Naive B cell (primary cell): ENCODE results near the gene LMO3. TPM values are rescaled to one million over a fixed set of nuclear protein-coding genes. Genes with fewer than 3 reads are reported as not detected.

Experiments
- ATAC-seq, 2 donors: fragments of 150-1000 bp; cut with Tn5 transposase; 2 replicates each; pipeline ENCODE4 v1.10.0; 2021; ENCODE audit warnings: low read depth in 2 of 2, mild to moderate bottlenecking in 2 of 2, moderate library complexity in 2 of 2
- DNase-seq: peaks from one replicate; pipeline ENCODE4 v3.0.0; 2022
- H3K27ac Mint-ChIP-seq, 6 donors: one replicate each; pipeline ENCODE4 v1.8.0; 2020 to 2022; ENCODE audit warnings: mild to moderate bottlenecking in 6 of 6, mixed read lengths in 6 of 6, moderate library complexity in 5 of 6, inconsistent platforms in 2 of 6
- H3K27me3 Mint-ChIP-seq, 3 donors: one replicate each; pipeline ENCODE4 v1.8.0; 2021 to 2022; ENCODE audit warnings: mixed read lengths in 3 of 3, mild to moderate bottlenecking in 1 of 3
- H3K36me3 Mint-ChIP-seq, 2 donors: one replicate each; pipeline ENCODE4 v1.8.0; 2020 to 2022; ENCODE audit warnings: mixed read lengths in 2 of 2, inconsistent platforms in 1 of 2, mild to moderate bottlenecking in 1 of 2
- H3K4me1 Mint-ChIP-seq, 3 donors: one replicate each; pipeline ENCODE4 v1.8.0; 2020 to 2022; ENCODE audit warnings: mixed read lengths in 3 of 3, inconsistent platforms in 1 of 3, mild to moderate bottlenecking in 1 of 3, moderate library complexity in 1 of 3
- H3K4me3 Mint-ChIP-seq, 8 donors: one replicate each; pipeline ENCODE4 v1.8.0; 2020 to 2022; ENCODE audit warnings: mild to moderate bottlenecking in 8 of 8, mixed read lengths in 8 of 8, moderate library complexity in 8 of 8, inconsistent platforms in 2 of 8
- H3K9me3 Mint-ChIP-seq, 7 donors: one replicate each; pipeline ENCODE4 v1.8.0; 2020 to 2022; ENCODE audit warnings: mixed read lengths in 7 of 7, mild to moderate bottlenecking in 5 of 7, inconsistent platforms in 2 of 7, moderate library complexity in 1 of 7
- polyA plus RNA-seq, 6 donors: library from polyadenylated mRNA; unstranded; fragments of 300-500 nt; fragmentation: Illumina TruSeq; gene quantifications; one replicate each; pipeline ENCODE4 v1.2.3, GENCODE V29; 2021; ENCODE audit warnings: low read depth in 6 of 6

LMO3 gene
- polyA plus RNA-seq, result under 1 TPM in 1 of 6 donors, not detected in 5; 0.29 TPM

GRCh38 chr12:16606117-16606200 is at the start of gene LMO3:
Gene LMO3, minus strand, starts transcription at chr12:16606162. Its CDS starts 5,302 bp downstream, at chr12:16600860.
- peaks cover 0 to 16% of the 10 kb centered on the region in 2 donors for H3K36me3 Mint-ChIP-seq
- no peak for ATAC-seq
- peaks cover 6 to 17% (median 7%) of the 10 kb centered on the region in 3 donors for H3K4me1 Mint-ChIP-seq

GRCh38 chr12:16636435-16637055 is 30.6 kb upstream of the LMO3 start:
- DNase-seq (no peak), ATAC-seq (peak in 1 of 2 donors; percentile 25)
- Mint-ChIP-seq H3K27me3 (no peaks in the 10 kb centered on the region), H3K4me3 (peak overlapping the region in 3 of 8 donors; percentile 9 to 49 (median 35)), H3K27ac (no peak overlapping the region), H3K36me3 (no peaks in the 10 kb centered on the region), H3K4me1 (peaks cover 0 to 5% (median 0%) of the 10 kb centered on the region in 3 donors), H3K9me3 (peaks cover 0 to 8% (median 5%) of the 10 kb centered on the region in 7 donors)

More at GRCh38 chr12:16606117-16606200, at the start of gene LMO3:
- no peak within 1 kb of the TSS for H3K27ac Mint-ChIP-seq
- peaks cover 67 to 80% (median 67%) of the 10 kb centered on the region in 3 donors for H3K27me3 Mint-ChIP-seq
- peaks cover 0 to 9% (median 3%) of the 10 kb centered on the region in 7 donors for H3K9me3 Mint-ChIP-seq
- DNase-seq, result no peak
- peak within 1 kb of the TSS in 5 of 8 donors; percentile 70 to 83 (median 79) for H3K4me3 Mint-ChIP-seq

GRCh38 chr12:16634786-16635185 is 28.8 kb upstream of the LMO3 start:
- no peaks in the 10 kb centered on the region for H3K36me3 Mint-ChIP-seq
- peaks cover 0 to 5% (median 4%) of the 10 kb centered on the region in 7 donors for H3K9me3 Mint-ChIP-seq
- no peaks in the 10 kb centered on the region for H3K27me3 Mint-ChIP-seq
- peaks cover 0 to 5% (median 0%) of the 10 kb centered on the region in 3 donors for H3K4me1 Mint-ChIP-seq
- ATAC-seq, result no peak
- H3K4me3 Mint-ChIP-seq, result no peak overlapping the region
- no peak overlapping the region for H3K27ac Mint-ChIP-seq
- DNase-seq, result no peak

DNA sequence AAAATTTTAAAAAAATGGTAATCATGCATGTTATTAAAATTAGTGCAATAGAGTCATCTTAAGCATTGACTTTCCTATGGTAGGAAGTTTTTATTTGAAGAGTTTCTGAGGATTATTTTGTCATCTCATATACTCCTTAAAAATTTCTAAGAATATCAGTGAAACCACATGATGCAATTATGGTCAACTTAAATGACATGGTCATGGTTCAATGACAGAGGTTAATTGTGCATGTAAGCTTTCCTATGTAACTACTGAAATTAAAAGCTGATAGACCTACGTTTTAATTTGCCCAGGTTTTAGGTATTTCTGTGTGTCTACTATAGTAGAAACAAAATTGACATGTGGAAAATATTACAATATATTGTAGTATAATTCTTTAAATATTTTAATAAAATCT is 21.0 kb upstream of the LMO3 start:
- ATAC-seq (no peak), DNase-seq (no peak)
- H3K4me1 Mint-ChIP-seq, result no peaks in the 10 kb centered on the region
- no peaks in the 10 kb centered on the region for H3K36me3 Mint-ChIP-seq
- no peak overlapping the region for H3K4me3 Mint-ChIP-seq
- no peak overlapping the region for H3K27ac Mint-ChIP-seq
- H3K9me3 Mint-ChIP-seq, result peaks cover 0 to 4% (median 0%) of the 10 kb centered on the region in 7 donors
- no peaks in the 10 kb centered on the region for H3K27me3 Mint-ChIP-seq

DNA sequence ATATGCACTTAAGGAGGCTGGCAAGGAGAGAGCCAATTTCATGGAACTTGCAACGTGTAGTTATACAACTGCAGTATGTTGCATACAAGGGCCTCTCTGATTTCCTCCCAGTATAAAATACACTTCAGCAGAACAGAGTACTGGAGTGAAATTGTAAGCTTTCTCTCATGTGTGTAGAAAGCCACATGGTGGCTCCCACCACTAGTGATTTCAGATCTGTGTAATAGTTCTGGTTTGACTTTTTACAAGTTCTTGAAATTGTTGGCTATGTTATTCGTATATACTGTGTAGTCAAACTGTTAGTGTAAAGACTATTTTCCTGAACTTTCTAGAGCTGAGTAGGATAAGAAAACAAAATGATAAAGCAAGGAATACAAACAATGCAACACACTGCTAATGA is 16.4 kb upstream of the LMO3 start:
- Mint-ChIP-seq H3K9me3 (peaks cover 0 to 5% (median 0%) of the 10 kb centered on the region in 7 donors), H3K4me1 (no peaks in the 10 kb centered on the region), H3K27ac (no peak overlapping the region), H3K36me3 (no peaks in the 10 kb centered on the region), H3K4me3 (no peak overlapping the region), H3K27me3 (no peaks in the 10 kb centered on the region)
- ATAC-seq, result no peak
- no peak for DNase-seq

- Mint-ChIP-seq H3K9me3 (peaks cover 0 to 5% (median 0%) of the 10 kb centered on the region in 7 donors), H3K36me3 (no peaks in the 10 kb centered on the region), H3K4me3 (no peak overlapping the region), H3K27me3 (peaks cover 0 to 6% (median 0%) of the 10 kb centered on the region in 3 donors), H3K4me1 (no peaks in the 10 kb centered on the region), H3K27ac (no peak overlapping the region)
- ATAC-seq (no peak), DNase-seq (no peak)
Measured at GRCh38 chr12:16619537-16619936, 13.6 kb upstream of the LMO3 start.

- Mint-ChIP-seq H3K4me1 (no peaks in the 10 kb centered on the region), H3K27ac (no peak overlapping the region), H3K36me3 (no peaks in the 10 kb centered on the region), H3K4me3 (no peak overlapping the region), H3K27me3 (peaks cover 0 to 11% (median 0%) of the 10 kb centered on the region in 3 donors), H3K9me3 (peaks cover 0 to 5% (median 0%) of the 10 kb centered on the region in 7 donors)
- DNase-seq, result no peak
- ATAC-seq, result no peak
Measured at GRCh38 chr12:16618256-16618655, 12.3 kb upstream of the LMO3 start.

DNA sequence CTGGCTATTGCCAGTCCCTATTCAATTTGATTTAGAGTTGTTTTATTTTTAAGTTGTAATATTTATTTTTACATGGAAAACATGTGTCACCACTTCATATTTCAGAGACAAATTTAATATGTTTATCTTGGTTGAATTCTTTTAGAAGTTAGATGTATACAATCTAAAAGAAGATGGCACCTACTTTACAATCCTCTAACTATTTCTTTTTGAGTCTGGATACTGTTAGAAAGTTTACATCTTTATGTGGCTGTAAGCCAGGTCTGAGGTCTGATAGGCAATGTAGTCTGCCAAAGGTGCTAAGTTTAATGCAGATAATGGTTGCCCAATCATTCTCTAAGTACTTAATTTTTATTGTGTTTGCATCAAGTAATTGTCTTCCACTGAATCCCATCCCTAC is 7.2 kb upstream of the LMO3 start:
- Mint-ChIP-seq H3K4me3 (no peak overlapping the region), H3K27ac (no peak overlapping the region), H3K9me3 (peaks cover 0 to 1% (median 0%) of the 10 kb centered on the region in 7 donors), H3K27me3 (peaks cover 18 to 41% (median 30%) of the 10 kb centered on the region in 3 donors), H3K4me1 (peaks cover 2 to 6% (median 3%) of the 10 kb centered on the region in 3 donors), H3K36me3 (peaks cover 0 to under 1% of the 10 kb centered on the region in 2 donors)
- ATAC-seq (no peak), DNase-seq (no peak)

GRCh38 chr12:16612647-16613046 is 6.7 kb upstream of the LMO3 start:
- ATAC-seq (no peak), DNase-seq (no peak)
- peaks cover 0 to 3% (median 0%) of the 10 kb centered on the region in 7 donors for H3K9me3 Mint-ChIP-seq
- H3K4me1 Mint-ChIP-seq, result peaks cover 2 to 6% (median 3%) of the 10 kb centered on the region in 3 donors
- H3K36me3 Mint-ChIP-seq, result peaks cover 0 to 6% of the 10 kb centered on the region in 2 donors
- H3K27me3 Mint-ChIP-seq, result peaks cover 24 to 47% (median 35%) of the 10 kb centered on the region in 3 donors
- no peak overlapping the region for H3K4me3 Mint-ChIP-seq
- no peak overlapping the region for H3K27ac Mint-ChIP-seq

DNA sequence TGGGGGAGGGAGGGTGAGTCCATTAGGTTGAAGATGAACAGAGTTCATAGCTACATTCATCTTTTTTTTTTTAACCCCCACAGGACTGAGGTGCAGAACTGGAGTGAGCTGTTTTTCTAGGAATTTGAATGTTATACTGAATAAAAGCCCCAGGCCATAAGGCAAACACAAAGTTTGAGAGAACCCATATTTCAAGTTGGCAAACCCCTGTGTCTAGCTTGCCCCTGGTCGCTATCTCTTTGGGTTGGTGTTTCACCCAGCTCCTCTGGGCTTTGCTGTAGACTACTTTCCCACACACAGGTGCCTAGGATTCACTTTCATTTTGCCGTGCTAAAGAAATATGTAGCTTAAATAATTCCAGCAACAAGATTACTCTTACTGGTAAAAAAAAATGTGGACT is 5.2 kb upstream of the LMO3 start:
- ATAC-seq, result no peak

DNA sequence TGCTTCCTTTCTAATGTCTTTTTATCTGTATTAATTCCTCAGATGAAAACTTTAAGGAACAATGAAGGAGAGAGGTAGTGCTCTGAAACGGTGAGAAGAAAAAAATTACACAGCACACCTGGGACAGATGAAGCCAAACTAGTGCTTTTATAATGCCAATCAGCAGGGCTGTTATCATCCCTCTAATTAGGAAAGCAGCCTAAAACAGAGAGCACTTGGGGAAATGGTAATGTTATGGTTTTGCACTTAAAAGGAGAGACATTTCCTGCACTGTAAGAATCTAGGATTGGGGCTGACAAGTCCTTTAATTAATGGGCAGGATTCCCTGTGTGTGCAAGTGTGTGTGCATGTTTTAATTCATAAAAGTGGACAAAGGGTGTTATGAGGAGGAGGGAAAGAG is 4.8 kb upstream of the LMO3 start:
- peaks cover 0 to 16% of the 10 kb centered on the region in 2 donors for H3K36me3 Mint-ChIP-seq
- peaks cover 6 to 11% (median 7%) of the 10 kb centered on the region in 3 donors for H3K4me1 Mint-ChIP-seq
- no peak for ATAC-seq
- H3K27ac Mint-ChIP-seq, result no peak overlapping the region
- peaks cover 43 to 54% (median 52%) of the 10 kb centered on the region in 3 donors for H3K27me3 Mint-ChIP-seq
- H3K4me3 Mint-ChIP-seq, result no peak overlapping the region
- no peak for DNase-seq
- H3K9me3 Mint-ChIP-seq, result peaks cover 0 to 4% (median 3%) of the 10 kb centered on the region in 7 donors

More for the DNA sequence above, 5.2 kb upstream of the LMO3 start:
- Mint-ChIP-seq H3K4me3 (no peak overlapping the region), H3K27ac (no peak overlapping the region), H3K27me3 (peaks cover 39 to 53% (median 50%) of the 10 kb centered on the region in 3 donors), H3K4me1 (peaks cover 6 to 7% (median 7%) of the 10 kb centered on the region in 3 donors), H3K36me3 (peaks cover 0 to 16% of the 10 kb centered on the region in 2 donors), H3K9me3 (peaks cover 0 to 4% (median 3%) of the 10 kb centered on the region in 7 donors)
- DNase-seq, result no peak

DNA sequence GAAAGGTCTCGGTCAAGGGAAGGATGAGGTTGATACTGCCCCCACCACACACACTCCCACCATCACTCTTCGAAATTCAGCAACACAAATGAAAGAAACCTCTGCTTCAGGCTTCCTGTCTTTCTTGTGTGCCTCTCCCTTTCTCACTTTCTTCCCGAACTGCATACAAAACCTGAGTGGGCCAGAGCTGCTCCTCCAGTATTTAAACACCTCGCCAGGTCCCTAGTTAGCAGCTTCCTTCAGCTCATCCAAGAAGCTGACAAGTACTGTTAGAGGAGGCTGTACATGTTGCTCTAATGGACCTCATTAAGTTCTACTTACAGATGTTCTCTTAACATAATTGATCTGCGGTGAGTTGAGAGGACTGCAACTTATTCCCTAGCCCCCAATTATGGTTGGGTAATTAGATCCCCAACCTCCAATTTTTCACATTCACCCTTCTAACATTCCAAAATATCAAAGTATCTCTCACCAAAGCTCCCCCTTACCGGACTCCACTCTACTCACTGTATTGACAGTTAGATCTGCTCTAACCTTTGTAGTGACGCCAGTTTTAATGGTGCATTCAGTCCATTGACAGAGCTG is 4.1 kb upstream of the LMO3 start:
- peak overlapping the region in 1 of 8 donors; percentile 47 for H3K4me3 Mint-ChIP-seq

DNA sequence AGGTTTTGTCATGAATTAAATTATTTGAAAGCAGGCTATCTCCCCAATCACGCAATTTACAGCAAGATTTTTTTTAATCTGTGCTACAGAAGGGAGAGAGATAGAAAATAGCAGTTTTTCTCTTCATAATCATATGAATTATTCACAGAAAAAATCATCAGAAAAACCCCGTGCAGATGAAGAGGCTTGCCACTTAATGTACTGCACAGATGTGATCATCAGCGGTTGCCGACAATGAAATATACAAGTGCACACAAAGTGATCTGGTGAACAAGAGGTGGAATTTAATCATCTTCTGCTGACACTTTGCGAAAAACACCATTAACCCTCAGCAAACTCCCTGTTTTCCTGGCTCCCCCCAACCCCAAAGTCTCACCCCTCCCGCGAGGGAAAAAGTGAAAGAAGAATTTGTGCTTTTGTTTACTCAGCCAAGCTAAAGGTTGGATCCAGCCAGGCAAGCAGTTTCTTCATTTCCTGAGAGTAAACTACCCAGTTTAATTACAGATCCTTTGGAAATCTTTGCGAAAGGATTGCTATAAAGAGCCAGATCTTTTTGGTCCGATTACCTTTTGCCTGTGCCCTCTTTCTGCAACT is 3.1 kb upstream of the LMO3 start:
- H3K36me3 Mint-ChIP-seq, result peaks cover 0 to 16% of the 10 kb centered on the region in 2 donors
- H3K9me3 Mint-ChIP-seq, result peaks cover 0 to 7% (median 3%) of the 10 kb centered on the region in 7 donors
- DNase-seq, result no peak
- H3K4me3 Mint-ChIP-seq, result no peak overlapping the region
- no peak for ATAC-seq
- H3K4me1 Mint-ChIP-seq, result peaks cover 6 to 17% (median 7%) of the 10 kb centered on the region in 3 donors
- H3K27ac Mint-ChIP-seq, result no peak overlapping the region
- H3K27me3 Mint-ChIP-seq, result peaks cover 58 to 71% (median 60%) of the 10 kb centered on the region in 3 donors

More for the DNA sequence above, 4.1 kb upstream of the LMO3 start:
- peaks cover 6 to 14% (median 7%) of the 10 kb centered on the region in 3 donors for H3K4me1 Mint-ChIP-seq
- H3K27me3 Mint-ChIP-seq, result peaks cover 48 to 61% (median 54%) of the 10 kb centered on the region in 3 donors
- H3K9me3 Mint-ChIP-seq, result peaks cover 0 to 4% (median 3%) of the 10 kb centered on the region in 7 donors
- peaks cover 0 to 16% of the 10 kb centered on the region in 2 donors for H3K36me3 Mint-ChIP-seq
- ATAC-seq (no peak), DNase-seq (no peak)
- no peak overlapping the region for H3K27ac Mint-ChIP-seq
